Activated CD8-positive, alpha-beta T cell treated with anti-CD3 and anti-CD28 coated beads for 36 hours (primary cell): ENCODE measurements around the gene PLD1. TPM values are rescaled to one million over a fixed set of nuclear protein-coding genes. Genes with fewer than 3 reads are reported as not detected.

Experiments used
- ATAC-seq: fragments of 200-7000 bp; cut with Tn5 transposase; one replicate; pipeline ENCODE4 v1.10.0; 2021; ENCODE audit warnings: mild to moderate bottlenecking, moderate library complexity
- CTCF ChIA-PET: fragments of 350-600 bp; sonication (Branson Sonifier 250); formaldehyde crosslinking; loops from one replicate; lab custom pipeline; 2021; ENCODE audit warnings: antibody characterized with exemption; lab: Charles Lee
- POLR2A ChIA-PET: fragments of 350-600 bp; sonication (Branson Sonifier 250); formaldehyde crosslinking; loops from one replicate; lab custom pipeline; 2021; ENCODE audit warnings: antibody characterized with exemption; lab: Charles Lee
- DNase-seq: peaks from one replicate; pipeline ENCODE4 v3.0.0-alpha.2; 2020
- H3K27ac Mint-ChIP-seq: one replicate; pipeline ENCODE4 v1.8.0; 2021; ENCODE audit warnings: mild to moderate bottlenecking, mixed read lengths
- H3K27me3 Mint-ChIP-seq: one replicate; pipeline ENCODE4 v1.8.0; 2021; ENCODE audit warnings: mixed read lengths
- H3K36me3 Mint-ChIP-seq: one replicate; pipeline ENCODE4 v1.8.0; 2021; ENCODE audit warnings: low read depth, mixed read lengths
- H3K4me1 Mint-ChIP-seq: one replicate; pipeline ENCODE4 v1.8.0; 2021; ENCODE audit warnings: low read depth, mixed read lengths
- H3K4me3 Mint-ChIP-seq: one replicate; pipeline ENCODE4 v1.8.0; 2021; ENCODE audit warnings: mild to moderate bottlenecking, moderate library complexity, mixed read lengths
- H3K9me3 Mint-ChIP-seq: one replicate; pipeline ENCODE4 v1.8.0; 2021; ENCODE audit warnings: mixed read lengths
- CTCF ChIP-seq: fragments of 200-600 bp; IDR thresholded peaks from one replicate; pipeline ENCODE4 v1.8.0; 2022; ENCODE audit warnings: antibody characterized with exemption, mild to moderate bottlenecking
- intact Hi-C: fragments of 100-400 bp; cut with micrococcal nuclease; formaldehyde crosslinking; loops from one replicate; pipeline ENCODE4 v1.10.0; 2022
- total RNA-seq, 2 experiments: library from RNA; stranded (reverse); gene quantifications; one replicate each; pipeline ENCODE4 v1.2.3, GENCODE V29; 2021

Gene PLD1
- total RNA-seq, 2 experiments from 2014 or later: 0.86 to 1.2 TPM

- no peak overlapping the region for H3K4me3 Mint-ChIP-seq
- H3K27me3 Mint-ChIP-seq: peaks cover 19% of the 10 kb centered on the region
- POLR2A ChIA-PET: no interaction called here
- H3K36me3 Mint-ChIP-seq: no peaks in the 10 kb centered on the region
- no peaks in the 10 kb centered on the region for H3K4me1 Mint-ChIP-seq
- ATAC-seq: no peak
- DNase-seq: no peak
- no peaks in the 10 kb centered on the region for H3K9me3 Mint-ChIP-seq
- no peak for TF ChIP-seq CTCF
- intact Hi-C loops: no loop called here
- CTCF ChIA-PET: interaction anchor here (0.6 to 1.7 kb wide), 3 partner anchors 10 to 780 kb away, joined by 3 to 8 read pairs (median 4); no protein-coding TSS in a partner anchor
- H3K27ac Mint-ChIP-seq: no peak overlapping the region
Observed at GRCh38 chr3:171743327-171744157, 66.7 kb downstream of the PLD1 start.

- POLR2A ChIA-PET: no interaction called here
- no peak for ATAC-seq
- CTCF ChIA-PET: interaction anchor here (1.6 kb wide), 1 partner anchor 31 kb away, joined by 5 read pairs; no protein-coding TSS in a partner anchor
- intact Hi-C loops: no loop called here
- H3K4me1 Mint-ChIP-seq: no peaks in the 10 kb centered on the region
- no peaks in the 10 kb centered on the region for H3K36me3 Mint-ChIP-seq
- no peak for DNase-seq
- H3K27me3 Mint-ChIP-seq: peaks cover 15% of the 10 kb centered on the region
- no peaks in the 10 kb centered on the region for H3K9me3 Mint-ChIP-seq
- no peak overlapping the region for H3K4me3 Mint-ChIP-seq
- no peak for TF ChIP-seq CTCF
- H3K27ac Mint-ChIP-seq: no peak overlapping the region
Observed at GRCh38 chr3:171741377-171741776, 68.9 kb downstream of the PLD1 start.

- Mint-ChIP-seq H3K27ac (no peak overlapping the region), H3K9me3 (no peaks in the 10 kb centered on the region)
- ATAC-seq: no peak
Observed at GRCh38 chr3:171736556-171736955, 73.7 kb downstream of the PLD1 start.

GRCh38 chr3:171733561-171733960, 76.7 kb downstream of the PLD1 start:
- no peak overlapping the region for H3K4me3 Mint-ChIP-seq
- intact Hi-C loops: no loop called here
- H3K36me3 Mint-ChIP-seq: no peaks in the 10 kb centered on the region
- H3K27me3 Mint-ChIP-seq: peaks cover 7% of the 10 kb centered on the region
- no peaks in the 10 kb centered on the region for H3K9me3 Mint-ChIP-seq
- ChIA-PET POLR2A (no interaction called here), CTCF (no interaction called here)
- TF ChIP-seq CTCF: no peak
- H3K4me1 Mint-ChIP-seq: no peaks in the 10 kb centered on the region
- no peak for DNase-seq
- no peak overlapping the region for H3K27ac Mint-ChIP-seq
- ATAC-seq: no peak

More at GRCh38 chr3:171736556-171736955, 73.7 kb downstream of the PLD1 start:
- Mint-ChIP-seq H3K36me3 (no peaks in the 10 kb centered on the region), H3K4me1 (no peaks in the 10 kb centered on the region), H3K27me3 (peaks cover 7% of the 10 kb centered on the region), H3K4me3 (no peak overlapping the region)
- ChIA-PET POLR2A (no interaction called here), CTCF (no interaction called here)
- intact Hi-C loops: no loop called here
- no peak for TF ChIP-seq CTCF
- no peak for DNase-seq

GRCh38 chr3:171732756-171733155, 77.5 kb downstream of the PLD1 start:
- POLR2A ChIA-PET: no interaction called here
- DNase-seq (no peak), ATAC-seq (no peak)
- no peak for TF ChIP-seq CTCF
- Mint-ChIP-seq H3K4me1 (no peaks in the 10 kb centered on the region), H3K27me3 (peaks cover 6% of the 10 kb centered on the region), H3K36me3 (no peaks in the 10 kb centered on the region), H3K4me3 (no peak overlapping the region), H3K27ac (no peak overlapping the region), H3K9me3 (no peaks in the 10 kb centered on the region)
- intact Hi-C loops: no loop called here
- CTCF ChIA-PET: no interaction called here
